ENCODE measurements around the gene ZDHHC12. TPM values are rescaled to one million over a fixed set of nuclear protein-coding genes. Genes with fewer than 3 reads are reported as not detected.

Gene ZDHHC12
- total RNA-seq, 6 experiments from 2014 or later, result 48.1 to 54.6 (median 53.1) TPM

DNA sequence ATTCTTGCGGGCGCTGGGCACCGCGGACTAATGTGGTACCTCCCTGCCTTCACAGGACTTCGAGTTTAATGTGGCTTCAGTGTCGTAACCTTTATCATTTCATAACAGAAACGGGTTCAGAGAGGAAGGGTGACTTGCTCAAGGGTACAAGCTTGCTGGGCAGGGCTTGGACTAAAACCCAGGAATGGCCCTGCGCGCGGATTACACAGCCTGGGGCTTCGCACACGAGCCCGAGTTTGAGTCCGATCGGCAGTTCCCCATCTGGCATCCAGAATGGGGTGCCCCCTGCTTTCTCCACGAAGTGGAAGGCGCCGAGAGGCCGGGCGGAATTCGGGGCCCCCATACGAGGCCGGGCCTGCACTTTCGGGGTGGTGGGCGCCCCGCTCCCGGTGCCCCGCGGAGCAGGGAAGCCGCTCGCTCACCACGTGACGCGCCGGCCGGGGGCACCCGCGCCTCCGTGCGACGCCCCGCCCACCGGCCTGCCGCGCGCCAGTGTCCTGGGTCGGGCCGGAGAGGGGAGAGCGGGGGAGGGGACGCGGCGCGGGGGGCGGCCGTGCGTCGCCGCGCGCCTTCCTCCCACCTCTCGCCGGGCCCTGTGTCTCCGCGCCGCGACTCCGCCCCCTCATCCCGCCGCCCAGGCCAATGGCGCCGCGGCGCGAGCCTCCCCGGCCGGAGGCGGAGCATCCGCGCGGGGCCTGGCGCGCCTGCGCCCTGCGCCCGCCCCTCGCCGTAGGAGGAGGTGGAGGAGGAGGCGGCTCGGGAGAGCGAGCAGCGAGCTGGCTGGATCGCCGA lies 35.2 kb downstream of the ZDHHC12 start, which contains the start of gene SET:
SET (plus strand) TSS at position 722 of the 792 bp plus-strand sequence. CDS start 361 bp downstream, outside the sequence.
- H3K36me3 Mint-ChIP-seq (ENCODE audit: low read depth), result peaks cover 24% of the 10 kb centered on the region
- TF ChIP-seq CTCF (IDR thresholded peaks at IDR 0.05), result no peak
- peaks cover 52% of the 10 kb centered on the region for H3K4me1 Mint-ChIP-seq (ENCODE audit: low read depth)
- H3K27ac Mint-ChIP-seq, result peak within 1 kb of the TSS; percentile 83
- no peaks in the 10 kb centered on the region for H3K9me3 Mint-ChIP-seq
- peaks cover 5% of the 10 kb centered on the region for H3K27me3 Mint-ChIP-seq (ENCODE audit: insufficient read depth)
- peak within 1 kb of the TSS; percentile 97 for H3K4me3 Mint-ChIP-seq
- DNase-seq, result peak; percentile 81

DNA sequence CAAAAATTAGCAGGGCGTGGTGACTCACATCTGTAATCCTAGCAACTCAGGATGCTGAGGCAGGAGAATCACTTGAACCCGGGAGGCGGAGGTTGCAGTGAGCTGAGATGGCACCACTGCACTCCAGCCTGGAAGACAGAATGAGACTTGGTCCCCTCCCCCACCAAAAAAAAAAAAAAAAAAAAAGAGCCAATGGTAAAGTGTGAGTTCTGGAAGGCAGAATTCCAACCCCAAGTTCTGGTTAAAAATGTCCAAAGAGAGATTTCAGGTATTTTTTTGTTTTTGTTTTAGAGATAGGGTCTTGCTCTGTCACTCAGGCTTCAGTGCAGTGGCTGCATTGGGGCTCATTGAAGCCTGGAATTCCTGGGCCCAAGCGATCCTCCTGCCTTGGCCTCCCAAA lies 36.5 kb downstream of the ZDHHC12 start:
- peaks cover 55% of the 10 kb centered on the region for H3K4me1 Mint-ChIP-seq (ENCODE audit: low read depth)
- peaks cover 5% of the 10 kb centered on the region for H3K27me3 Mint-ChIP-seq (ENCODE audit: insufficient read depth)
- TF ChIP-seq CTCF (IDR thresholded peaks at IDR 0.05), result no peak
- H3K4me3 Mint-ChIP-seq, result no peak overlapping the region
- DNase-seq, result no peak
- no peaks in the 10 kb centered on the region for H3K9me3 Mint-ChIP-seq
- no peak overlapping the region for H3K27ac Mint-ChIP-seq
- H3K36me3 Mint-ChIP-seq (ENCODE audit: low read depth), result peaks cover 17% of the 10 kb centered on the region

GRCh38 chr9:128685636-128686489 lies 38.1 kb downstream of the ZDHHC12 start:
- Mint-ChIP-seq H3K9me3 (no peaks in the 10 kb centered on the region), H3K4me1 (ENCODE audit: low read depth) (peaks cover 44% of the 10 kb centered on the region), H3K4me3 (peak overlapping the region; percentile 25; the same call in 1 of the 2 replicates), H3K27ac (peak overlapping the region; percentile 98; the same call in 1 of the 2 replicates), H3K27me3 (ENCODE audit: insufficient read depth) (peaks cover 5% of the 10 kb centered on the region), H3K36me3 (ENCODE audit: low read depth) (peaks cover 11% of the 10 kb centered on the region)
- no peak for DNase-seq
- TF ChIP-seq CTCF (IDR thresholded peaks at IDR 0.05), result no peak

- DNase-seq, result peak; percentile 79
- peaks cover 4% of the 10 kb centered on the region; the same call in 1 of the 2 replicates for H3K36me3 Mint-ChIP-seq (ENCODE audit: low read depth)
- H3K27me3 Mint-ChIP-seq (ENCODE audit: insufficient read depth), result peaks cover 5% of the 10 kb centered on the region; the same call in 1 of the 2 replicates
- H3K27ac Mint-ChIP-seq, result peak overlapping the region; percentile 98
- no peaks in the 10 kb centered on the region for H3K9me3 Mint-ChIP-seq
- TF ChIP-seq CTCF (IDR thresholded peaks at IDR 0.05), result no peak
- H3K4me1 Mint-ChIP-seq (ENCODE audit: low read depth), result peaks cover 44% of the 10 kb centered on the region
- peak overlapping the region; percentile 100 for H3K4me3 Mint-ChIP-seq
These were observed 39.4 kb downstream of the ZDHHC12 start for GRCh38 chr9:128684325-128685199.

DNA sequence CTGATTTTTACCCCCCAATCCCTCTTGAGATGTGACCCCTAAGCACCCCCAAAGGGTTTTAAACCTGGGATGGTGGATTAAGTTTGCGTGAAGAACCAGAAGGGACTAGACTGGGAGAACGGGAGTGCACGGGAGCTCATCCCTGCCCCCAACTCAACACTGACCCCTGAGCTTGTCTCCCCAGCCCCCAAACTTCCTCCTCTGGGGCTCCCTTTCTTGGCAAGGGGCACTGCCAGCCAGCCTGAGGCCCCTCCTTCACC lies 39.9 kb downstream of the ZDHHC12 start:
- no peak for TF ChIP-seq CTCF (IDR thresholded peaks at IDR 0.05)
- Mint-ChIP-seq H3K36me3 (ENCODE audit: low read depth) (peaks cover 4% of the 10 kb centered on the region; the same call in 1 of the 2 replicates), H3K27me3 (ENCODE audit: insufficient read depth) (peaks cover 5% of the 10 kb centered on the region; the same call in 1 of the 2 replicates), H3K4me3 (peak overlapping the region; percentile 100), H3K27ac (peak overlapping the region; percentile 98), H3K9me3 (no peaks in the 10 kb centered on the region), H3K4me1 (ENCODE audit: low read depth) (peaks cover 44% of the 10 kb centered on the region)
- DNase-seq, result no peak

Data from HFFc6 (cell line).